Osteocyte (in vitro differentiated cells): ENCODE results near the gene KPTN. TPM values are rescaled to one million over a fixed set of nuclear protein-coding genes. Genes with fewer than 3 reads are reported as not detected.

Experiments used
- DNase-seq: peaks from one replicate; pipeline ENCODE4 v3.0.0; 2021; ENCODE audit warnings: mixed read lengths; ENCODE audit not compliant: unreplicated experiment; ENCODE audit errors: extremely low spot score
- H3K27ac Mint-ChIP-seq: one replicate; pipeline ENCODE4 v1.8.0; 2021; ENCODE audit warnings: mild to moderate bottlenecking, mixed read lengths; ENCODE audit not compliant: unreplicated experiment
- H3K27me3 Mint-ChIP-seq: one replicate; pipeline ENCODE4 v1.8.0; 2021; ENCODE audit warnings: mixed read lengths; ENCODE audit not compliant: unreplicated experiment
- H3K36me3 Mint-ChIP-seq: one replicate; pipeline ENCODE4 v1.8.0; 2021; ENCODE audit warnings: mixed read lengths; ENCODE audit not compliant: unreplicated experiment
- H3K4me1 Mint-ChIP-seq: one replicate; pipeline ENCODE4 v1.8.0; 2021; ENCODE audit warnings: mixed read lengths; ENCODE audit not compliant: unreplicated experiment
- H3K4me3 Mint-ChIP-seq: one replicate; pipeline ENCODE4 v1.8.0; 2021; ENCODE audit warnings: mild to moderate bottlenecking, moderate library complexity, mixed read lengths; ENCODE audit not compliant: unreplicated experiment
- H3K9me3 Mint-ChIP-seq: one replicate; pipeline ENCODE4 v1.8.0; 2021; ENCODE audit warnings: mixed read lengths; ENCODE audit not compliant: unreplicated experiment
- total RNA-seq: library from RNA; stranded (reverse); gene quantifications from 2 replicates; pipeline ENCODE4 v1.2.1, GENCODE V29; 2021
- TF ChIP-seq, protein P1 (sequence below): fragments of 200-600 bp; sonication (generic); IDR thresholded peaks from 2 replicates; pipeline ENCODE4 v1.5.0; 2021; ENCODE audit warnings: antibody characterized with exemption, mild to moderate bottlenecking, moderate library complexity

Gene KPTN
- total RNA-seq, 1 donor from 2014 or later: 14.5 TPM

DNA sequence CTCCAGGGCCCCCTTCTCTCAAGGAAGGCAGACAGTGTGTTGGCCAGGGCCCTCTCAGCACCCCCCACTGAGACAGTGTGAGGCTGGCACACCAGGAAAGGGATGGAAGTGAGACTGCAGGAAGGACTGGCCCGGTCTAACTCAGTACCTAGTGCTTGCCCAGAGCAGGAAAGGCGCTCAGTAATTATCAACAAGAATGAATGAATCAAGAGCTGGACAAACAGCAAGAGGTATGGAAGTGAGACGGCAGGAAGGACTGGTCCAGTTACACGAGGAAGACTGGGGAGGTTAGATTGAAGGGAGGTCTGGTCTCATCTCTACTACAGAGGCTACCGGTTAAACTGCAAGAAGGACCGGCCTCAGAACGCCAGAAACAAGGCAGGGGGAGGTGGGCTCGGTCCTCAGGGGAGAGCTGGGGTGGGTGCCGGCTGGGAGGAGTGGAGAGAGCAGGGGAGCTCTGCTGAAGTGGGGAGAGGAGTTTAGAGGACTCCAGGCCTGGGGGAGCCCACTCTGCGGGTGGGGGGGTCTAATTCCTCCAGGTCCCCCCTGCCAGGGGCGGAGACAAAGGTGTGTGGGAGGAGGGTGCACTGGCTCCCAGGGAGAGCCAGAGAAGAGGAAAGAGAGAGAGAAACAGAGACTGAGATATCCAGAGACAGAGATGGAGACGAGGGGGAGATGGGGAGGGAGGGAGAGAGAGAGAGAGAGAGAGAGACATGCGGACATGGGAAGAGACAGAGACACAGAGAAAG, 13.4 kb downstream of the KPTN start:
- Mint-ChIP-seq H3K4me3 (no peak overlapping the region), H3K27ac (no peak overlapping the region), H3K9me3 (no peaks in the 10 kb centered on the region), H3K4me1 (peaks cover 5% of the 10 kb centered on the region), H3K36me3 (no peaks in the 10 kb centered on the region), H3K27me3 (peaks cover 34% of the 10 kb centered on the region)
- DNase-seq: no peak
- TF ChIP-seq, protein P1, sequence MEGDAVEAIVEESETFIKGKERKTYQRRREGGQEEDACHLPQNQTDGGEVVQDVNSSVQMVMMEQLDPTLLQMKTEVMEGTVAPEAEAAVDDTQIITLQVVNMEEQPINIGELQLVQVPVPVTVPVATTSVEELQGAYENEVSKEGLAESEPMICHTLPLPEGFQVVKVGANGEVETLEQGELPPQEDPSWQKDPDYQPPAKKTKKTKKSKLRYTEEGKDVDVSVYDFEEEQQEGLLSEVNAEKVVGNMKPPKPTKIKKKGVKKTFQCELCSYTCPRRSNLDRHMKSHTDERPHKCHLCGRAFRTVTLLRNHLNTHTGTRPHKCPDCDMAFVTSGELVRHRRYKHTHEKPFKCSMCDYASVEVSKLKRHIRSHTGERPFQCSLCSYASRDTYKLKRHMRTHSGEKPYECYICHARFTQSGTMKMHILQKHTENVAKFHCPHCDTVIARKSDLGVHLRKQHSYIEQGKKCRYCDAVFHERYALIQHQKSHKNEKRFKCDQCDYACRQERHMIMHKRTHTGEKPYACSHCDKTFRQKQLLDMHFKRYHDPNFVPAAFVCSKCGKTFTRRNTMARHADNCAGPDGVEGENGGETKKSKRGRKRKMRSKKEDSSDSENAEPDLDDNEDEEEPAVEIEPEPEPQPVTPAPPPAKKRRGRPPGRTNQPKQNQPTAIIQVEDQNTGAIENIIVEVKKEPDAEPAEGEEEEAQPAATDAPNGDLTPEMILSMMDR: no peak

DNA sequence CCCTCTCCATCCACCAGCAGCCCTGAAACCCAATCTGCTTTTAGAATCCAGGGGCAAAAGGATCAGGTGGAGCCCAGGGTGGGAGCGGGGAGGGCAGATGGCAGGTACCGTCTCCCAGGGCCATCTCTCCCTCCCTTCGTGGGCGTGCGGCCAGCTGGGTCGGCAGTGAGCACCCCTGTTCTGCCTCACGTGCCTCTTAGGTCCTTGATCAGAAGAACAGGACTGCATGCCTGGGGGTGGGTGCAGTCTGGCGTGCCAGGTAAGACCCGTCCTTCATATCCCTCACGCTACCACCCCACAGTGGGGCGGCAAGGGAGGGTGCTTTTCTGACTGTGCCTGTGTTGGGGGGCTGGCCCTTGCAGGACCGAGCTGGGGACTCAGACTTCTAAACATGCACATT, 14.3 kb downstream of the KPTN start:
- Mint-ChIP-seq H3K27ac (no peak overlapping the region), H3K27me3 (peaks cover 40% of the 10 kb centered on the region), H3K4me1 (peaks cover 5% of the 10 kb centered on the region), H3K4me3 (no peak overlapping the region), H3K36me3 (no peaks in the 10 kb centered on the region), H3K9me3 (no peaks in the 10 kb centered on the region)
- no peak for DNase-seq
- TF ChIP-seq, protein P1: no peak

DNA sequence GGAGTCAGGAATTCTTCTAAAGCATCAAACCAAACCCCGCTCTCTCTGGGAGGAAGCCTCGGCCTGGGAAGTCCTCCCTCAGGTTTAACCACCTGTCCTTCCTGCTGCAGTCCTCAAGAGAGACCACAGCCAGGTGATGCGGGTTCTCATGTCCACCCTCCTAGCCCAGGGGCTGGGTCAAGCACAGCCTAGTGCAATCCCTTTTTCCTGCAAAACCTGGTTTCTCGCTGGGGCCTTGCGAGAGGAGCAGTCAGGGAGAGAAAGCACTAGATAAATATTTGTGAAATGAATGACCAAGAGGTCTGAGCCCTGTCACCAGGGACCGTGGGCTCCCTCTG, 14.7 kb downstream of the KPTN start:
- Mint-ChIP-seq H3K27ac (no peak overlapping the region), H3K9me3 (no peaks in the 10 kb centered on the region), H3K4me1 (peaks cover 5% of the 10 kb centered on the region), H3K36me3 (no peaks in the 10 kb centered on the region), H3K4me3 (no peak overlapping the region), H3K27me3 (peaks cover 44% of the 10 kb centered on the region)
- no peak for DNase-seq
- TF ChIP-seq, protein P1: no peak

DNA sequence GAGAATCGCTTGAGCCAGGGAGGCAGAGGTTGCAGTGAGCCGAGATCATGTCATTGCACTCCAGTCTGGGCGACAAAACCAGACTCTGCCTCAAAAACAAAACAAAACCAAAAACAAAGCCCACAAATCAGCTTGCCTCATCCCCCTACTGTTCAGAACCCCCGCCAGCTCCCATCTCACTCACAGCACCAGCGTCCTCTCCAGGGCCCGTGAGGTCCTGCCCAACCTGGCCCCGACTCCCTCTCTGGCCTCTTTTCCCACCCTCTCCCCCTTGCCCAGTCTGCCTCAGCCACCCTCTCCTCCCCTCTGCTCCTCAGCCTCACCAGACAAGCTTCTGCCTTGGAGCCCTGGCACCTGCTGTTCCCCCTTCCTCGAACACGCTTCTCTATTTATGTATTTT, 16.1 kb downstream of the KPTN start:
- peaks cover 44% of the 10 kb centered on the region for H3K27me3 Mint-ChIP-seq

DNA sequence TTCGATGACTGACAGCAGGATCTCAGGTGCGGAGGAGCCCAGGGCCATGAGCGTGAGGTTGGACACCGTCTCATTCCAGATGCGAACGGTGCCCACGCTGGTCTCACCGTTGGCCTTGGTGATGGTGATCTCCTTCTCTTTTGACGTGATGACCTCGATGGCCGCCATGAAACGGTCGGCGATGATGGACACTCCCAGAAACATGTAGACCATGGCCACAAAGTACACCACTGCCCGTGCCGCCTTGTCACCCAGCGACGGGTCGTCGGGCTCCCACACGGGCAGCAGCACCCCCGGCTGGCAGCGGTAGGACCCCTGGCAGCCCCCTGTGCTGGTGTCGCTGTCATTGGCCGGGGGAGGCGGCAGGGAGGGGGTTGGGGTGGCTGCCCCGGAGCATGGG, 18.1 kb downstream of the KPTN start:
- Mint-ChIP-seq H3K9me3 (no peaks in the 10 kb centered on the region), H3K27me3 (peaks cover 43% of the 10 kb centered on the region), H3K36me3 (no peaks in the 10 kb centered on the region), H3K4me3 (no peak overlapping the region), H3K4me1 (peaks cover under 1% of the 10 kb centered on the region), H3K27ac (no peak overlapping the region)
- no peak for DNase-seq
- TF ChIP-seq, protein P1: no peak

More for the DNA sequence above, 16.1 kb downstream of the KPTN start:
- TF ChIP-seq, protein P1: no peak
- no peak overlapping the region for H3K4me3 Mint-ChIP-seq
- H3K36me3 Mint-ChIP-seq: no peaks in the 10 kb centered on the region
- no peaks in the 10 kb centered on the region for H3K9me3 Mint-ChIP-seq
- DNase-seq: no peak
- no peak overlapping the region for H3K27ac Mint-ChIP-seq
- peaks cover 5% of the 10 kb centered on the region for H3K4me1 Mint-ChIP-seq
